G401 (cell line): Measurements from ENCODE around the gene PAN2. TPM values are rescaled to one million over a fixed set of nuclear protein-coding genes. Genes with fewer than 3 reads are reported as not detected.
"Not testable (repeated sequence)": the region's sequence is repeated elsewhere in the genome, so short reads cannot be mapped to it uniquely, and the experiment has no call there.

Experiments
- DNase-seq: peaks from one replicate; pipeline ENCODE4 v3.0.0-alpha.2; 2015; ENCODE audit warnings: low spot score
- in situ Hi-C: cut with HindIII; loops from 2 replicates; pipeline ENCODE4 v1.10.0; 2016; ENCODE audit warnings: low sequenced_read_pairs, mixed read lengths
- total RNA-seq: library from RNA; depleted of rRNA; stranded (reverse); fragments of >200 nt; shearing (Covaris generic); gene quantifications from 2 replicates; pipeline ENCODE4 v1.2.3, GENCODE V29; 2014; rRNA removed

The PAN2 gene
- total RNA-seq = 16.9 and 18.0 TPM in 2 replicates

GRCh38 chr12:56333679-56334489, at the start of gene PAN2:
Gene PAN2 (minus strand): TSS chr12:56334000. CDS start chr12:56333094, 906 bp downstream.
- DNase-seq = peak; percentile 98
- in situ Hi-C loops = no loop called here

GRCh38 chr12:56382611-56383010, 48.8 kb upstream of the PAN2 start:
- in situ Hi-C loops = no loop called here
- DNase-seq = no peak

DNA sequence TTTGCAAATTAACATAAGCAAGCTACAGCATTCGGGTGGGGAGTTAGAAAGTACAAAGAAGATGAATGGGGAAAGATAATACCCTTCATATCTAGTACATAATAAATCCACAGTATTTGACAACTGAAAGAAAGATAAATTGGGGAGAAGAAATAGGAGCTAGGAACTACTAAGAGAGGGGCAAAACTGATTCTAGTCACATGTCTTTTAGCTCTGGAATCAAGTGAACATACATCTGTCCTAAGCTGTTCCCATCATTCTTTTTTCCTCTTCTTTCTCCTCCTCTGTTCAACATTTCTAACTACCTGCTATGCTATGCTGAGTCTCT, 44.2 kb upstream of the PAN2 start:
- in situ Hi-C loops = no loop called here
- DNase-seq = no peak

DNA sequence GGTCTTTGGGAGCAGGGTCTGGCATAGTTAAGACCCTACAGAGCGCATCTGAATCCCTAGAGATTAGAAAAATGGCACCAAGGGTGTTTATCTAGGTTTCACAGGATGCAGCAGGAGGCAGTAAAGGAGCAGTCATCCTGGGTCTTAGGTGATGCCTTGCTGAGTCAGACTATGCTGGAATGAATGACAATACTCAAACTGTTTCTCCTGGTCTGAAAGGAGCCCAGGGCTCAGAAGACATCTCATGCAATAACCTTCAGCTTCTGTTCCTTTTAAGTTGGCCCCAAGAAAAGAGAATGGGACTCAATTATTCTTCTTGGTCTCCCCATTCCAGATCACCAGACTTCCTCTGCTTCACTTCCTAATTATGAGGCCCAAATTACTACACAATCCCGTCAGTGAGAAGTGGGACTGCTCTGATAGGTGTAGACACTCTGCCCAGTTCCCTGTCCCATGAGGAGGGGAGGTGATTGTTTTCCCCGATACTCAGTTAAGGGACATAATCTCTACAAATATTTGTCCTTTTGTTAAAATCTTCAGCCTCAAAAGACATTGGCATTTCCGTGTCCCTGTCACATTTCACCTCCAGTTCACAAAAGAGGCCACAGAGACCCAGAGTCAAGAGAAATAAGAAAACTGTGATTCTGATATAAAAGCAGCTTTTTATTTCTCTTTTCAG, 43.6 kb upstream of the PAN2 start:
- in situ Hi-C loops = no loop called here
- DNase-seq = no peak

DNA sequence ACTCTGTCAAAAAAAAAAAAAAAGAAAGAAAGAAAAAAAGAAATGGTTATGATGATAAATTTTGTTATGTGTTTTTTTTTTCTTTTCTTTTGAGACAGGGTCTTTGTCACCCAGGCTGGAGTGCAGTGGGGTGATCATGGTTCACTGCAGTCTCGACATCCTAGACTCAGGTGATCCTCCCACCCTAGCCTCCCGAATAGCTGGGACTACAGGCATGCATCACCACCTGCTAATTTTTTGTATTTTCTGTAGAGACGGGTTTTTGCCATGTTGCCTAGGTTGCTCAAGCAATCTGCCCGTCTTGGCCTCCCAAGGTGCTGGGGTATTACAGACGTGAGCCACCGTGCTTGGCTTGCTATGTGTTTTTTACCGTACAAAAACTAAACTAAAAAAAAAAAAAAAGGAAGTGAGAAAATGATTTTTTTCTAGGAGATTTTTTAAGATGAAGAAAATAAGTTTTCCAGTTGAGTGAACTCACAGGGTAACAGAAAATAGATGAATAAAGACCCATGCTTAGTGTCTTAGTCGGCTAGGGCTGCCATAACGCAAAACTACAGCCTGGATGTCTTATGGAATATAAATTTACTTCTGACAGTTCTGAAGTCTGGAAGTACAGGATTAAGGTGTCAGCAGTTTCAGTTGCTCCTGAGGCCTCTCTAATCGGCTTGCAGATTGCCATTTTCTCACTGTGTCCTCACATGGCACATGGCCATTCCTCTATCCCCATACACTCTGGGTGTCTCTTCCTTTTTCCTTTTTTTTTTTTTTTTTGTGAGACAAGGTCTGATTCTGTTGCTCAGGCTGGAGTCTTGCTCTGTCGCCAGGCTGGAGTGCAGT, 42.0 kb upstream of the PAN2 start:
- in situ Hi-C loops = no loop called here
- no peak for DNase-seq

DNA sequence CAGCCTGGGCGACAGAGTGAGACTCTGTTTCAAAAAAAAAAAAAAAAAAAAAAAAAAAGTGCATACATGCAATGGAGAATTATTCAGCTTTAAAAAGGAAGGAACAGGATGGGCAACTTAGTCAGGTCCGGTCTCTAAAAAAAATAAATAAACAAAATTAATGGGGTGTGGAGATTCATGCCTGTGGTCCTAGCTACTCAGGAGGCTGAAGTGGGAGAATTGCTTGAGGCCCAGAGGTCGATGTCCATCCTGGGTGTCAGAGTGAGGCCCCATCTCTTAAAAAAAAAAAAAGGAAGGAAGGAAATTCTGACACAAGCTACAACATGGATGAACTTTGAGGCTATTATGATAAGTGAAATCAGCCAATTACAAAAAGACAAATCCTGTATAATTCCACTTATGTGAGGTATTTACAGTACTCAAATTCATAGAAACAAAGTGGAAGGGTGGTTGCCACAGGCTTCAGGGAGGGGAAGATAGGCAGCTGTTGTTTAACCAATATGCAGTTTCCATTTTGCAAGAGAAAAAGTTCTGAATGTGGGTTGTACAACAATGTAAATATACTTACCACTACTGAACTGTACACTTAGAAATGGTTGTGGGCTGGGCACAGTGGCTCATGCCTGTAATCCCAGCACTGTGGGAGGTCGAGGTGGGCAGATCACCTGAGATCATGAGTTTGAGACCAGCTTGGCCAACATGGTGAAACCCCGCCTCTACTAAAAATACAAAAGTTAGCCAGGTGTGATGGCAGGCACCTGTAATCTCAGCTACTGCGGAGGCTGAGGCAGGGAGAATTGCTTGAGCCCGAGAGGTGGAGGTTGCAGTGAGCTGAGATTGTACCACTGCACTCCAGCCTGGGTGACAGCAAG, 41.2 kb upstream of the PAN2 start:
- DNase-seq = no peak
- in situ Hi-C loops = no loop called here

DNA sequence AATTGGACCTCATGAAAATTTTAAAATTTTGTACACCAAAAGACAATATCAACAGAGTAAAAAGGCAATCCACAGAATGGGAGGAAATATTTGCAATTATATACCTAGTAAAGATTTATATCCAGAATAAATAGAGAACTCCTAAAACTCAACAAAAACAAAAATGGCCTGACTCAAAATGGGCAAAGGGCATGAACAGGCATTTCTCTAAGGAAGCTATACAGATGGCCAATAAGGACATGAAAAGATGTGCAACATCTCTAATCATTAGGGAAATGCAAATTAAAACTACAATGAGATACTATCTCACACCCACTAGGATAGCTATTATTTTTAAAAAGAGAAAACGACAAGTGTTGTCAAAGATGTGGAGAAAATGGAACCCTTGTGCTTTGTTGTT, 39.7 kb upstream of the PAN2 start:
- in situ Hi-C loops = no loop called here
- DNase-seq = no peak

DNA sequence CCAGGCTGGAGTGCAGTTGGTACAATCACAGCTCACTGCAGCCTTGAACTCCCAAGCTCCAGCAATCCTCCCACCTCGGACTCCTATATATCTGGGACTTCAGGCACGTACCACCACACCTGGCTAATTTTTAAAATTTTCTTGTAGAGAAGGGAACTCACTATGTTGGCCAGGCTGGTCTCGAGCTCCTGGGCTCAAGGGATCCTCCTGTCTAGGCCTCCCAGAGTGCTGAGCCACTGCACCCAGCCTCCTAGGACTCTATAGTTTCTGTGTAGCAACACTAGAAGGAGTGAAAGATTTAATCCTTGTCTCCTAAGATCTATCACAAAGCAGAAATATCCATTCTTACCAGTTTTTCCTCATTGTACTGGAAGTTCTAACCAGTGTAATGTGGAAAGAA, 33.1 kb upstream of the PAN2 start:
- in situ Hi-C loops = no loop called here
- no peak for DNase-seq

DNA sequence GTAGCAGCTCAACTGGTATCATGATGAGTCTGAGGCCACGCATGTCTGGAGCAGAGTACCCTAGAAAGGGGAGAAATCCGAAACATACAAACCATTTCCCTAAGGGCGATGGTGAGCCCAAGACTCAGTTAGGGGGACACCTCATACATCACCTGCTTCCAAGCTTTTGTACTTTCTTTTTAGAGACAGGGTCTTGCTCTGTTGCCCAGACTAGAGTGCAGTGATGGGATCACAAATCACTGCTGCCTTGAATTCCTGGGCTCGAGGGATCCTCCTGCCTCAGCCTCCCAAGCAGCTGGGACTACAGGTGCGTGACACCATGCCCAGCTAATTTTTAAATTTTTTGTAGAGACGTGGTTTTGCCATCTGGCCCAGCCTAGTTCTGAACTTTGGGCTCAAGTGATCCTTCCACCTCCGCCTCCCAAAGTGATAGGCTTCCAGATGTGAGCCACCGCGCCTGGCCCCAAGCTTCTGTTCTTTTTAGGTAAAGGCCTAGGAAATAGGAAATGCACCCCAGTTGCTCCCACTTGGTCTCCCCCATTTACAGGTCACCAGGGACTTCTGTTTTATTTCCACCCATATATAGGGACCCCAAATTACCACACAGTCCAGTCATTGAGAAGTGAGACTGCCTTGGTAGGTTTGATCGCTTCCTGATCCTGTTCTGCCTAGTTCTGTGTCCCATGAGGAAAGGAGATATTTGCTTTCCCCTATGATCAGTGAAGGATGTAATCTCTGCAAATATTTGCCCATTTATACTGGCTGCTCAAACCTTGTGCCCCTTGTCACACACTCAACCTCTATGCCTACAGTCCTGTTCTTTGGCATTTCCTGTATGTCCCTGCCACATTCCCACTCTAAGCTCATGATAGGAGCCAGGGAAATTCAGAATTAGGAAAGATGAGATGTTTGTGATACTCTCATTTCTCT, 28.6 kb upstream of the PAN2 start, which contains the start of gene APOF:
Gene APOF (minus strand): TSS at position 728 of the 930 bp plus-strand sequence. CDS start 112 bp downstream, at position 616.
- in situ Hi-C loops = no loop called here
- no peak for DNase-seq

DNA sequence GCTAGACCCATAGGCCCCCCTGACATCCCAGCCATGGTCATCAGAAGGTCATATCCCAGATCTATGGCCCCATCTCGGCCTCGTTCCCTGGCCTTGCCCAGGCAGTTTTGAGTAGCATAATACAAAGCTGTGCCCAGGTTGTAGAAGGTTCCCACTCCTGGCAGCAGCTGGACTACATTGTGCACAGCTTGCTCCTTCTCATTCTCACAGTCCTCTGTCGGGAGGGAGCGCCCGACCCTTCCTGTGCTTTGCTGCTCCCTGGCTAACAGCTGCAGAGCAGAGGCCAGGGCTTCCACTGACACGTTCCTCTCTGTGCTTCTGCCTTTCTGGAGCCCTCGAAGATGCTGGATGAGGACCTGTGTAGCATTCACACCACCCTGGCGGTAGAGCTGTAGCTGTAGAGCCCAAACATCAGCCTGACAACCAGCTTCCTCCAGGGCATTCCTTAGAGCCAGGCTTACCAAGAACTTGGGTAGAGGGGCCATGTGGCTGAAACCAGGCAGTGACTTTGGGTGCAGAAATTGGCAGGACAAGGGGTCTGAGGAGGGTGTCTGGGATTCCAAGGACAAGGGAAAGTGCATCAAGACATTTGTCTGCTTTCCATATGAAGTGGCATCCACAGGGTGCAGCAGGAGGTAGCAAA, 27.8 kb upstream of the PAN2 start:
- in situ Hi-C loops = no loop called here
- no peak for DNase-seq

- in situ Hi-C loops = no loop called here
These were observed 26.3 kb upstream of the PAN2 start, which contains the start of gene STAT2 for GRCh38 chr12:56359851-56360767. Gene STAT2 (minus strand): TSS chr12:56360107. CDS start chr12:56356571, 3,536 bp downstream.

GRCh38 chr12:56358836-56359532, 25.2 kb upstream of the PAN2 start:
- in situ Hi-C loops = no loop called here
- peak; percentile 27 for DNase-seq

More at GRCh38 chr12:56359851-56360767, 26.3 kb upstream of the PAN2 start, which contains the start of gene STAT2:
- peak; percentile 99 for DNase-seq

DNA sequence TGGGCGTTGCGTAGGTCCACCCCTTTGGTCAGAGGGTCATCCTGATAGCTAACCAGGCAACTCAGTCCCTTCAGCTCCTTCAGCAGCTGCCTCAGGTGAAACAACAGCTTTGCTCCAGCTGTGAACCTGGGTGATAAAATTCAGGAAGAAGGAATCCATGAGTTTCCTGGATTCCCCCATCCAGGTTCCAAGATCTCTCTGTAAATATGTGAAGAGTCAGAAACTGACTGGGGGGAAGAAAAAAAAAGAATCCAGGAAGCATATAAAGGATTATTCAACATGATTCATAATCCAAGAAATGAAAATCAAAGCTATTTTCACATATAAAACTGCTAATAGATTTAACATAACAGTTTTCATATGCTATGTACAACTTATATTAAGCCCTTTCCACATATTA, 17.5 kb upstream of the PAN2 start:
- in situ Hi-C loops = no loop called here
- no peak for DNase-seq

DNA sequence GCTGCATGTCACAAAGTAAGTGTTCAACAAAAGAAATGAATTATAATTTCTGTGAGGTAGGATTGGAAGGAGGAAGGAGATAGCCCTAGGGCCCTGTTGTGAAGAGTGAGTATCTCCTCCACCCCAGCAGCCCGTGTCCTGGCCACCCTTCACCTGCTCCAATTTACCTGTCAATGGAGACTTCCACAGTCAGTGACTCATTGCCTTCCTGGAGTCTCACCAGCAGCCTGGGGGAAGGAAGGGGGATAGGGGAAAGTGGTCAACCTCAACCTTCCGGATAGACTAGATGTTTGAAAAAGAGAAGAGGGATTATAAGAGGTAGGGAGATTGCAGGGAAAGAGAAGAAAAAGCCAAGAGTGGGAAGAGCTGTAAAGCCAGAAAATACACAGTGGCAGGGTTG, 16.9 kb upstream of the PAN2 start:
- in situ Hi-C loops = no loop called here
- DNase-seq = no peak

DNA sequence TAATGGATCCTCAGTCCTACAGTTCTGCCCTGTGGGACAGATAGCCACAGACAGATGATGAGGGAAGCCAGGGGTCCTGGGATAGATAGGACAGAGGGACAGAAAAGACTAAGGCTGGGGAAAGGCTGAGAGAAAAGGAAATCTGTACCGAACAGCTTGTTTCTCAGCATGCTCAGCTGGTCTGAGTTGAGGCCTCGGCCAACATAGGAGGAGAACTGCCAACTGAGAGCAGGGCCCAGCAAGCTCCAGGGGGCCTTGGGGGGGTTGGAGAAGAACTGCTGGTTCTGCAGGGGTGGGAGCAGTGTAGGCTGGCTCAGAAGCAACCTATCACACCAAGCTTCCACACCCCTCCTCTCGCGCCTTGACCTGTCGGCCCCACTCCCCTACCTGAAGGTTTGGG, 15.0 kb upstream of the PAN2 start:
- in situ Hi-C loops = no loop called here
- peak; percentile 94 for DNase-seq

DNA sequence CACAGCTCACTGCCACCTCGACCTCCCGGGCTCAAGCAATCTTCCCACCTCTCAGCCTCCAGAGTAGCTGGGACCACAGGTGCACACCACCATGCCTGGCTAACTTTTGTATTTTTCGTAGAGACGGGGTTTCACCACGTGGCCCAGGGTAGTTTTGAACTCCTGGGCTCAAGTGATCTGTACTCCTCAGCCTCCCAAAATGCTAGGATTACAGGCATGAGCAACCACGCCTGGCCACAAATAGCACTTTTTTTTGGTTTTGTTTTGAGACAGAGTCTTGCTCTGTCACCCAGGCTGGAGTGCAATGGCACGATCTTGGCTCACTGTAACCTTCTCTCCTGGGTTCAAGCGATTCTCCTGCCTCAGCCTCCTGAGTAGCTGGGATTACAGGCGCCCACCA, 13.5 kb upstream of the PAN2 start:
- in situ Hi-C loops, DNase-seq: not testable (repeated sequence)
